Stimulated activated effector memory CD8-positive, alpha-beta T cell treated with anti-CD3 and anti-CD28 coated beads, Interleukin-12 subunit alpha, Interleukin-12 subunit beta, amount 100 ng/mL, for 72 hours (primary cell): ENCODE data around the gene ISX.
"Not testable (repeated sequence)": the region's sequence is repeated elsewhere in the genome, so short reads cannot be mapped to it uniquely, and the experiment has no call there.

ENCODE experiments used
- ATAC-seq: fragments of 150-1000 bp; cut with Tn5 transposase; 2 replicates; pipeline ENCODE4 v1.10.0; 2021
- DNase-seq, 2 donors: peaks; one replicate each; pipeline ENCODE4 v3.0.0; 2021 to 2022; ENCODE audit warnings: low spot score in 2 of 2
- H3K27ac Mint-ChIP-seq: one replicate; pipeline ENCODE4 v1.8.0; 2022; ENCODE audit warnings: mild to moderate bottlenecking, mixed read lengths
- H3K36me3 Mint-ChIP-seq: one replicate; pipeline ENCODE4 v1.8.0; 2022; ENCODE audit warnings: mild to moderate bottlenecking, mixed read lengths
- H3K4me1 Mint-ChIP-seq: one replicate; pipeline ENCODE4 v1.8.0; 2022; ENCODE audit warnings: mixed read lengths
- H3K4me3 Mint-ChIP-seq: one replicate; pipeline ENCODE4 v1.8.0; 2022; ENCODE audit warnings: mild to moderate bottlenecking, mixed read lengths
- H3K9me3 Mint-ChIP-seq: one replicate; pipeline ENCODE4 v1.8.0; 2022; ENCODE audit warnings: mixed read lengths

The ISX gene

DNA sequence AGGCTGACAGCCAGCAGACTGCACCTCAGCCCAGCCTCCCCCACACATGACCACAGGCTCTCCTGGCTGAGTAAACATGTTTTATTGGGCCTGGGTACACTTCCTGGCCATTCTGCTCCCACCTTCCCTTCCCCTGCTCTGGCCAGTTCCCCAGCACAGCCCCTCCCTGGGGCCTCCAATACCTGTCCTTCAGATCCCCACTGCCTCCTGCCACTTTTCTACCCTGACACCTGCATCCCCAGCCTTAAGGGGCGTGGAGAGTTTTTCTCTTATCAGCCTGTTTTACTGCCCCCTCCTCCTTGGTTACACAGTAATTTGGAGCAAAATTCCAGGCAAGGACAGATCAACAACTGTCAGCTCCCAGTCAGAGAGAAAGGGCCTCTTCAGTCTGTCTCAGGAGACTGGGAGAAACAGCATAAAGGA lies at the start of gene ISX:
Gene ISX, plus strand, starts transcription at position 363 of the 423 bp plus-strand sequence. CDS start 930 bp downstream, outside the sequence.
- H3K4me3 Mint-ChIP-seq: no peak within 1 kb of the TSS
- ATAC-seq: no peak
- no peaks in the 10 kb centered on the region for H3K36me3 Mint-ChIP-seq
- no peak within 1 kb of the TSS for H3K27ac Mint-ChIP-seq
- no peaks in the 10 kb centered on the region for H3K9me3 Mint-ChIP-seq
- no peak for DNase-seq
- H3K4me1 Mint-ChIP-seq: no peaks in the 10 kb centered on the region

DNA sequence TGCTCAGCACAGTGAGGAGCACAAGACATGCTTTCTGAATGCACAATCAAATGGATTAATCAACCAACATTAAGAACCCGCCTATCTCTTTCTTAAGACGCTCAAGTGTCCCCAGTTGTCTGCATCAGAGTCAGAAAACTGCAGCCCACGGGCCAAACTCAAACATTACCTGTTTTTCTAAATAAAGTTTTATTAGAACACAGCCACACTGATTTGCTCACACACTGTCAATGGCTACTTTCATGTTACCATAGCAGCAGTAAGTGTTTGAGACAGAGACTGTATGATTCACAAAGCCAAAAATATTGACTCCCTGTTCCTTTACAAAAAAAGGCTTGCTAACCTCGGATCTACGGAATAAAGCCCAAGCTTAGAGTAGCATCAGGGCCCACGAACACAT lies 49.0 kb upstream of the ISX start:
- ATAC-seq: no peak
- Mint-ChIP-seq H3K4me3 (no peak overlapping the region), H3K9me3 (no peaks in the 10 kb centered on the region), H3K4me1 (no peaks in the 10 kb centered on the region), H3K27ac (no peak overlapping the region), H3K36me3 (no peaks in the 10 kb centered on the region)
- no peak for DNase-seq

DNA sequence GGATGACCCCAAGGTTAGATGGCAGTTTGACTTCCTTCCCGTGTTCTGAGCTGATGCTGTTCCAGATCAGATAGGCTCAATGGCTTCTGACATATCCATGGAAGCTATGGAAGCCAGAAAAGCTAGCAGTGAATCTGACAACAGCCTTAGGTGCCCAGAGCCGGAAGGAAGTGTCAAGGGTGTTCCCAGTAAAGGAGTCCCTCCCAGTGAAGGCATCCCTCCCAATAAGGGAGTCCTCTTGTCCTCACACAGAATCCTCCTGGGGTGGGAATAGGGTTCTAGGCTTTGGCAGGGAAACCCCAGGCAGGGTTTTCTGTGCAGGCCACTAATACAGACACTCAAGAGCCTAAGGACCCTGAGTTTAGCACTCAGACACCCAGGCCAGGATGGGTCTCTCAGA lies 47.0 kb upstream of the ISX start:
- ATAC-seq: no peak
- no peaks in the 10 kb centered on the region for H3K36me3 Mint-ChIP-seq
- no peaks in the 10 kb centered on the region for H3K9me3 Mint-ChIP-seq
- DNase-seq: no peak
- H3K4me1 Mint-ChIP-seq: peaks cover 2% of the 10 kb centered on the region
- no peak overlapping the region for H3K4me3 Mint-ChIP-seq
- no peak overlapping the region for H3K27ac Mint-ChIP-seq

DNA sequence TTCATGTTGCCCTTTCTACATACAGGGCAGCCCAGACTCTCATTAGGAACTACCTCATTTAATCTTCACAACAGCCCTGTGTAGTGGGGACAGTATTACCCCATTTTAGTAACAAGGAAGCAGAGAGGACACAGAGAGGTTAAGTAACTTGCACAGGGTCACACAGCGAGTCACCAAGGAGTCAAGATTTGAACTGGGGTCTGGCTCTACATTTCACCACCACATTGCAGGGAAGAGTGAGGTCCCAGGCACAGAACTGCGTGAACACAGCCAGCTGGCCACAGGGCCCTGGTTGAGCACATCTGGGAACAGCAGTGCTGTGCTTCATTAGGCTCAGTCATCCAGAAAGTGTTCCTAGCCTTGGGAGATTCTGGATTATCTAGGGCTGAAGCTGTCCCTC lies 45.4 kb upstream of the ISX start:
- DNase-seq (no peak), ATAC-seq (no peak)
- no peaks in the 10 kb centered on the region for H3K36me3 Mint-ChIP-seq
- no peak overlapping the region for H3K4me3 Mint-ChIP-seq
- H3K27ac Mint-ChIP-seq: no peak overlapping the region
- peaks cover 4% of the 10 kb centered on the region for H3K4me1 Mint-ChIP-seq
- no peaks in the 10 kb centered on the region for H3K9me3 Mint-ChIP-seq

DNA sequence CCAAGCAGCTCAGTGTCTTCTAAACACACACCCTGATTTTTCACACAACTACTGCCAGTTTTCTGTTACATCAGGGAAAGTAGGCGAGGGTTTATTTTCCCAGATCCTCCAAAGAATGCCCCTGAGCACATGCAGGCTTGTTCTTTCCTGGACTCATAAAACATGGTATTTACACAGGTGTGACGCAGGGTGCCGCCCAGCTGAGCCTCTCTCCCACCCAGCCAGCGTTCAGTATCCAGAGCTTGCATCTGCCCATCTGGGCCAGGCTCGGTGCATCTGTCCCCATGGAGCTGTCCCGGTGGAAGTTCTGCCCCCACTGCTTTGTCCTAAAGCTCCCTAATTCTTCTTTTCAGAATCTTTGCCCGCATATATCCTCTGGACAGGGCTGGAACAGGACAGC lies 44.8 kb upstream of the ISX start:
- no peak for DNase-seq
- peak; percentile 19 for ATAC-seq
- Mint-ChIP-seq H3K4me1 (peaks cover 4% of the 10 kb centered on the region), H3K27ac (no peak overlapping the region), H3K36me3 (no peaks in the 10 kb centered on the region), H3K9me3 (no peaks in the 10 kb centered on the region), H3K4me3 (no peak overlapping the region)

DNA sequence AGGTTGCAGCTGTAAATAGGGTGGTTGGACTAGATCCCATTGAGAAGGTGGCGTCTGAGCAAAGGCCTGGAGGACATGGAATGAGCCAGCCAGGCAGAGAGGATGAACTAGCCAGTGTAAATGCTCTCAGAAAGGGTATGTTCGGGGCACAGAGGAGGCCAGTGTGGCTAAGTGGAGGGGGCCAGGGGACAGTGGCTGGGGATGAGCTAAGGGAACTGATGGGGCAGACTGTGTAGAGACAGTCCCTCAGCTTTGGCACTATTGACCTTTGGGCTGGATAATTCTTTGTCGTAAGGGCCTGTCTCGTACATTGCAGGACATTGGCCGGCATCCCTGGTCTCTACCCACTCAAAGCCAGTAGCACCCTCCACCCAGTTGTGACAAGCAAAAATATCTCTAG lies 43.7 kb upstream of the ISX start:
- Mint-ChIP-seq H3K4me1 (peaks cover 4% of the 10 kb centered on the region), H3K4me3 (no peak overlapping the region), H3K9me3 (no peaks in the 10 kb centered on the region), H3K36me3 (no peaks in the 10 kb centered on the region), H3K27ac (no peak overlapping the region)
- DNase-seq (no peak), ATAC-seq (no peak)

DNA sequence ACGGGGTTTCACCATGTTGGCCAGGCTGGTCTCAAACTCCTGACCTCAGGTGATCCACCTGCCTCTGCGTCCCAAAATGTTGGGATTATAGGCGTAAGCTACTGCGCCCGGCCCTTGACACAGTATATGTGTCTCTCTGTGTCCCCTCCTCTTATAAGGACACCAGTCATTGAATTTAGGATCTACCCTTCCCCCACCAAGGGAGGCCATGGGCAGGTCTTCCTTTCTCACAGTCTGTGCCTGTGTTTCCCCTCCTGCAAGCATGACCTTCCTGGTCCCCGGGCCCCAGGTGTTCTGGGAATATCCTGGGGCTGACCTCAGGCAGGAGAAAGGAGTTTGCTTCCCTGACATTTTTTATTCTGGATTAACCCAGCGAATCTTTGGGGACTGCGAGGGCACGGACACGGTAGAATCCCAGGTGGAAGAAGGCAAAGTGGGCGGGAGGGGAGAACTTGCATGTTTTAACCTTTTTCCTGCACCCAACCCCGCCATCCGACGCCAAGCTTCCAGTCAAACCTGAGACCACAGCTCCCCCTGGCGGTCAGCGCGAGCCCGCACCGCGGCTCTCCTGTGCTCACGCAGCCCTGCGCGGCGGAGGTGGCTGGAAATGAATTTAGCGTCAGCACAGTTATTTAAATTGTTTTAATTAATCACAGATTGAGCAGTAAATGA lies 42.1 kb upstream of the ISX start:
- Mint-ChIP-seq H3K36me3 (no peaks in the 10 kb centered on the region), H3K27ac (no peak overlapping the region), H3K9me3 (no peaks in the 10 kb centered on the region), H3K4me3 (no peak overlapping the region), H3K4me1 (peaks cover 4% of the 10 kb centered on the region)
- DNase-seq: peak; percentile 51 to 80
- peak; percentile 28 for ATAC-seq

DNA sequence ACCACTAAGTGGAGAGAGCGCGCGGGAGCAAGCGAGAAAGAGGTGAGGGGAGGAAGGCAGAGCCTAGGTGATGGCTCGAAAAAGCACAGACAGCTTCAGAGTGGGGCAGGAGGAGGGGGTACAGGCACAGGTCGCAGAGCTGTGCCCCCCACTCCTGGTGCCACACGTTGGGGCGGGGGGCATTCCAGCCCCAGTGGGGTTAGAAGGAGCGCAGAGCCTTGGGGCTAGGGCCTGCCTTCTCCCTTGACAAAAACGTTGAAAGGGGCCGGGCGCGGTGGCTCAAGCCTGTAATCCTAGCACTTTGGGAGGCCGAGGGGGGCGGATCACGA lies 41.6 kb upstream of the ISX start:
- no peaks in the 10 kb centered on the region for H3K9me3 Mint-ChIP-seq
- H3K27ac Mint-ChIP-seq: no peak overlapping the region
- no peak overlapping the region for H3K4me3 Mint-ChIP-seq
- H3K4me1 Mint-ChIP-seq: peaks cover 4% of the 10 kb centered on the region
- H3K36me3 Mint-ChIP-seq: no peaks in the 10 kb centered on the region
- DNase-seq: no peak
- peak; percentile 26 for ATAC-seq

DNA sequence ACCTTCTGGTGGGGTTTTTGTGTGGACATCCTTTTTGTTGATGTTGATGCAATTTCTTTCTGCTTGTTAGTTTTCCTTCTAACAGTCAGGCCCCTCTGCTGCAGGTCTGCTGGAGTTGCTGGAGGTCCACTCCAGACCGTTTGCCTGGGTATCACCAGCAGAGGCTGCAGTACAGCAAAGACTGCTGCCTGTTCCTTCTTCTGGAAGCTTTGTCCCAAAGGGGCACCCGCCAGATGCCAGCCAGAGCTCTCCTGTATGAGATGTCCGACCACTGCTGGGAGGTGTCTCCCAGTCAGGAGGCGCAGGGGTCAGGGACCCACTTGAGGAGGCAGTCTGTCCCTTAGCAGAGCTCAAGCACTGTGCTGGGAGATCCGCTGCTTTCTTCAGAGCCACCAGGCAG lies 35.8 kb upstream of the ISX start:
- not testable (repeated sequence) for DNase-seq, H3K4me1 Mint-ChIP-seq, H3K27ac Mint-ChIP-seq, ATAC-seq, H3K9me3 Mint-ChIP-seq, H3K36me3 Mint-ChIP-seq, H3K4me3 Mint-ChIP-seq

DNA sequence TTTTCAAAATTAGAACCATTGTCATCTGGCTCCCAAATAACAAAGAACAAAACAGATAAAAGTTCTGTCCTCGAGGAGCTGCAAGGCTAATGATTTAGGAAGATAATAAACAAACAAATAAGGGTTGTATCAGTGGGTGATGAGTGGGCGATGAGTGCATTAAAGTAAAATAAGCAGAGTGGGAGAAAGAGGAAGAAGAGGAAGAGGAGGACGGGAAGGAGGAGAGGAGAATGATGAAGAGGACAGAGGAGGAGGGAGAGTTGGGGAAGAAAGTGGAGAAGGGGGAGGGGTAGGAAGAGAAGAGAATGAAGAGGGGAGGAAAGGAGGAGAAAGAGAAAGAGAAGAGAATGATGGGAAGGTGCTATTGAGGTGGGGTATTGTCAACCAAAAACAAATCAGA lies 33.4 kb upstream of the ISX start:
- Mint-ChIP-seq H3K9me3 (no peaks in the 10 kb centered on the region), H3K36me3 (no peaks in the 10 kb centered on the region), H3K27ac (no peak overlapping the region), H3K4me3 (no peak overlapping the region), H3K4me1 (no peaks in the 10 kb centered on the region)
- no peak for DNase-seq
- no peak for ATAC-seq

DNA sequence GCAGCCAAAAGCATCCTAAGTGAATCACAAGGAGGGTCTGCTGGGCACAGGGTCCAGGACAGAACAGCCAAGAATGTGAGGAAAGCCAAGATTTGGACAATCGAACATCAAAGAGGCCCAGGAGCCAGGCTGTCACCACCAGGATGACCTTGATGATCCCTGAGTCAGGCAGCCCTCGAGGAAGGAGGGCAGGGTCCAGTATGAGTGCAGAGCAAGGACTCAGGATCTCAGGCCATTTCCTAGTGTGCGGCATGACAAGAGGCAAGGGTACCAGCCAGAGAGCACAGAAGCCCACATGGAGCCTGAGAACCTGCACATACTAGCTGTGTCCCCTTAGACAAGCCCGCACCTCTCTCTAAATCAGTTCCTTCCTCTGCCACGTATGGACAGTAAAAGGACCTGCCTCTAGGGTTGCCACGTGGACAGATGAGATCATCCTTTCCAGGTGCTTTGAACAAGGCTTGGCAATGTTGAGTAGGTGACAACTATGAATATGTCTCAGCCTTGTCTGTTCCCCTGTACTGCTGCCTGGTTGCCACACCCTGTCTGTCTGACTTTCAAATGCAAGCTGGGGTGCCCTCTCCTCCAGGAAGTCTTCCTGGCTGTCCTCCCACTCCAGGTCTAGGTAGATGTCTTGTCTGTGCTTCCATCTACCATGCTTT lies 32.2 kb upstream of the ISX start:
- H3K4me3 Mint-ChIP-seq: no peak overlapping the region
- no peaks in the 10 kb centered on the region for H3K9me3 Mint-ChIP-seq
- DNase-seq: no peak
- no peaks in the 10 kb centered on the region for H3K36me3 Mint-ChIP-seq
- H3K4me1 Mint-ChIP-seq: no peaks in the 10 kb centered on the region
- no peak overlapping the region for H3K27ac Mint-ChIP-seq
- ATAC-seq: no peak

DNA sequence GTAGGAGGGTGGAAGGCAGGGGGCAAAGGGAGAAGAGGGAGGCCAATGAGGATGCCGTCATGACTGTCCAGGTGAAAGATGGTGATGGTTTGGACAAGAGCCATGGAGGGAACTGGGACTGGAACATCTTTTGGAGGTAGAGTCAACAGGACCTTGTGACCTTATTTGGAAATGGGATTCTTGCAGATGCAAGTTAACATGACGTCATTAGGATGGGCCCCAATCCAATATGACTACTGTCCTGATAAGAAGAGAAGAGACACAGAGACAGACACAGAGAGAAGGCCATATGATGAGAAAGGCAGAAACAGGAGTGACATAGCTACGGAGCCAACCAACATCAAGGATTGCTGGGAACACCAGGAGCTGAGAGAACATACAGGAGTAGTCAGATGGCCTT lies 31.0 kb upstream of the ISX start:
- ATAC-seq: no peak
- H3K4me1 Mint-ChIP-seq: no peaks in the 10 kb centered on the region
- no peak for DNase-seq
- no peaks in the 10 kb centered on the region for H3K9me3 Mint-ChIP-seq
- no peak overlapping the region for H3K27ac Mint-ChIP-seq
- no peaks in the 10 kb centered on the region for H3K36me3 Mint-ChIP-seq
- H3K4me3 Mint-ChIP-seq: no peak overlapping the region

DNA sequence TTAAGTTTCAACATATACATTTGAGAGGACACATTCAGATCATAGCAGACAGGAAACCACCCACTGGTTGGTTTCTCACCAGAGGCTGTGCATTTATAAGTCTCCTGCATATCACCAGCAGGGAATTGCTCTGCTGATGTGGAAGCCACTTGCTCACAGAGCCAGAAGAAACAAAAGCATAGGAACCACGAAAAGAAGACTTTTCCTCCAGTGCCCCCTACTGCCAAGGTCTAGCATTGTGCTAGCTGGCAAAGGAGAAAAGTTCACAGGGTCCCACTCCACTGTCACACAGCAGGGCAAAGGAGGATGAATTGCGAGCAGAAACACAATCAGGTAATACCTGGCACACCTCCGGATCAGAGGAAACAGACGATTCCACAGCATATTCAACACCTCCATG lies 28.9 kb upstream of the ISX start:
- Mint-ChIP-seq H3K27ac (no peak overlapping the region), H3K4me1 (no peaks in the 10 kb centered on the region), H3K9me3 (no peaks in the 10 kb centered on the region), H3K36me3 (no peaks in the 10 kb centered on the region), H3K4me3 (no peak overlapping the region)
- DNase-seq: no peak
- ATAC-seq: no peak

DNA sequence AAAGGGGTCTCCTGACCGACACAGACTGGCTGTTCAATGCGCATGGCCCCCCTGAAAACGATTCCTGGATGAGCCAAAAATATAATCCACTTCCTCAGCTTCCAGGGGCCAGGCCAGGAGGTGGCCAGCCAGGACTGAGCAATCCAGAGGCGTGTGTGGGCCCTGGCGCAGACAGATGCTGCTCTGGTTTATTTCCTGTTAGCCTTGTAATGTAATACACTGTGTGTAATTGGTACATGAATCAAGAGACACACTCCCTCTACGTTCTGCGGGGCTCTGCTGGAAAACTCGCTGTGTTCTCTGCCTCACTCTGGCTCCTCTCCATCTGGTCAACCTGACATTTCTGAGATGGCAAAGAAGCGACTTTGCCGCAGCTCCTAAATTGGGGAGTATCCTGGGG lies 26.3 kb upstream of the ISX start:
- Mint-ChIP-seq H3K4me1 (no peaks in the 10 kb centered on the region), H3K4me3 (no peak overlapping the region), H3K9me3 (no peaks in the 10 kb centered on the region), H3K36me3 (no peaks in the 10 kb centered on the region), H3K27ac (no peak overlapping the region)
- no peak for ATAC-seq
- no peak for DNase-seq

DNA sequence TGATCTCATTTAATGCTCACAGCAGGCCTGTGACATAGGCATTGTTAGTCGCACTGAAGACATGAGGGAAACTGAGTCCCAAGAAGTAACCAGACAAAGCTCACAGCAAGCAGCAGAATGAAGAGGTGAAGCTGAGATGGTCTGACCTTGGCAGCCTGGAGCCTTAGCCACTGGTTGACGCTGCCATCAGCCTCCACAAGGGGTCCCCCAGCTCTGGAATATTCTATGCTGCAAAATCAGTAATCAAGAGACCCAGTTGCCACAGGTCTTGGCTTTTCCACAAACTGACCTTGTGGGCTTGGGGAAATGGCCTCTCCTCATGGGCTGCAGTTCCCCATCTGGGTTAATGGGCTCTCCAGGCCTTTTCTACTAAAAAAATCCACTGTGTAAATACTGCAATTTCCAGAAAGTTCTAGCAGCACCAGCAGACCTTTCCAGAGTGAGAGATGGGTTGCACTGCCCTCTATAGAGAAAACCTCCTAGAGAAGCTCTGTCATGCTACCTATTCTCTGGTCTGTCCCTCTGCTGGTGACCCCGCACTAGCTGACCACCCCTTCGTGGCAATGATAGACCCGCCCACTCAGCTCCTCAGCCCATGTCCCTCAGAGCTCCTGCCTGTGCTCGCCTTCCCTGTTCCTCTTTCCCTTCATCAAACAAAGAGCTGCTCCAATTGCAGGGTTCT lies 22.6 kb upstream of the ISX start:
- H3K27ac Mint-ChIP-seq: no peak overlapping the region
- DNase-seq: no peak
- no peaks in the 10 kb centered on the region for H3K36me3 Mint-ChIP-seq
- H3K9me3 Mint-ChIP-seq: no peaks in the 10 kb centered on the region
- no peak overlapping the region for H3K4me3 Mint-ChIP-seq
- H3K4me1 Mint-ChIP-seq: no peaks in the 10 kb centered on the region
- ATAC-seq: peak; percentile 31

DNA sequence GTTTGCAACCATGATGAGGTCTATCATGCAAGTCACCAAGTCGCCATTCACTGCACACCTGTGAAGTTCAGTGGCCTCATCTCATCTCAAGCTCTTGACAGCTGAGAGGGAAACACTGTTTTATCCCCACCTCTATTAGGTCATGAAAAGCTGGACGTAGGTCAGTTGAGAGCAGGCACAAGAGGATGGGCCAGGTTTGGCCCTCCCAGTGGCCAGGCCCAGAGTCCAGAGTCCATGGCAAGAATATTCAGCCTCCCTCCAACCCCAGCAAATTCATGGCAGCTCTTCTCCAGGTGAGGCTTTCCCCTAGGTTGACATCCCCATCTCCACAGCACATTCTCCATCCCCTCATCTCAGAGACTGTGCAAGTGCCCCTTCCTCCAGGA lies 22.0 kb upstream of the ISX start:
- no peak overlapping the region for H3K27ac Mint-ChIP-seq
- ATAC-seq (no peak), DNase-seq (no peak)
- no peaks in the 10 kb centered on the region for H3K9me3 Mint-ChIP-seq
- H3K4me3 Mint-ChIP-seq: no peak overlapping the region
- H3K4me1 Mint-ChIP-seq: no peaks in the 10 kb centered on the region
- no peaks in the 10 kb centered on the region for H3K36me3 Mint-ChIP-seq
